Effector memory CD8-positive, alpha-beta T cell (primary cell): ENCODE measurements around the gene OR8B3.
"Not testable (repeated sequence)": the region's sequence is repeated elsewhere in the genome, so short reads cannot be mapped to it uniquely, and the experiment has no call there.

Experiments used
- ATAC-seq: fragments of 150-1000 bp; cut with Tn5 transposase; replicated peaks from 2 replicates; pipeline ENCODE4 v1.10.0; 2021; ENCODE audit warnings: mild to moderate bottlenecking, moderate library complexity
- DNase-seq, 3 experiments: peaks; one replicate each; pipeline ENCODE4 v3.0.0; 2021
- H3K27ac Mint-ChIP-seq, 2 donors: one replicate each; pipeline ENCODE4 v1.8.0; 2022; ENCODE audit warnings: mild to moderate bottlenecking in 2 of 2, mixed read lengths in 2 of 2, moderate library complexity in 2 of 2
- H3K27me3 Mint-ChIP-seq, 2 donors: one replicate each; pipeline ENCODE4 v1.8.0; 2022; ENCODE audit warnings: mixed read lengths in 2 of 2
- H3K36me3 Mint-ChIP-seq: one replicate; pipeline ENCODE4 v1.8.0; 2022; ENCODE audit warnings: mild to moderate bottlenecking, moderate library complexity, mixed read lengths; ENCODE audit not compliant: insufficient read depth
- H3K4me1 Mint-ChIP-seq, 2 donors: one replicate each; pipeline ENCODE4 v1.8.0; 2022; ENCODE audit warnings: low read depth in 2 of 2, mixed read lengths in 2 of 2
- H3K4me3 Mint-ChIP-seq, 2 donors: one replicate each; pipeline ENCODE4 v1.8.0; 2022; ENCODE audit warnings: mild to moderate bottlenecking in 2 of 2, mixed read lengths in 2 of 2, moderate library complexity in 2 of 2
- H3K9me3 Mint-ChIP-seq, 2 donors: one replicate each; pipeline ENCODE4 v1.8.0; 2022; ENCODE audit warnings: mixed read lengths in 2 of 2

Gene OR8B3

GRCh38 chr11:124405581-124405980 lies 6.8 kb upstream of the OR8B3 start:
- Mint-ChIP-seq H3K36me3 (no peaks in the 10 kb centered on the region), H3K27ac (no peak overlapping the region), H3K4me3 (no peak overlapping the region), H3K9me3 (no peaks in the 10 kb centered on the region), H3K27me3 (peaks cover 4 to 10% of the 10 kb centered on the region in 2 donors), H3K4me1 (no peaks in the 10 kb centered on the region)
- no peak for DNase-seq
- no peak for ATAC-seq

DNA sequence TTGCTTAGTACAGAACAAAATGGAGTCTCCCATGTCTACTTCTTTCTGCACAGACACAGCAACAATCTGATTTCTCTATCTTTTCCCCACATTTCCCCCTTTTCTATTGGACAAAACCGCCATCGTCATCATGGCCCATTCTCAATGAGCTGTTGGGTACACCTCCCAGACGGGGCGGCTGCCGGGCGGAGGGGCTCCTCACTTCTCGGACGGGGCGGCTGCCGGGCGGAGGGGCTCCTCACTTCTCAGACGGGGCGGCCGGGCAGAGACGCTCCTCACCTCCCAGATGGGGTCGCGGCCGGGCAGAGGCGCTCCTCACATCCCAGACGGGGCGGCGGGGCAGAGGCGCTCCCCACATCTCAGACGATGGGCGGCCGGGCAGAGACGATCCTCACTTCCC lies 4.4 kb upstream of the OR8B3 start:
- H3K27ac Mint-ChIP-seq, DNase-seq, H3K4me1 Mint-ChIP-seq, H3K27me3 Mint-ChIP-seq, H3K4me3 Mint-ChIP-seq, H3K9me3 Mint-ChIP-seq, ATAC-seq, H3K36me3 Mint-ChIP-seq: not testable (repeated sequence)

- DNase-seq = peak; percentile 3 to 6 (median 4)
- no peaks in the 10 kb centered on the region for H3K27me3 Mint-ChIP-seq
- H3K36me3 Mint-ChIP-seq = no peaks in the 10 kb centered on the region
- no peaks in the 10 kb centered on the region for H3K4me1 Mint-ChIP-seq
- no peaks in the 10 kb centered on the region for H3K9me3 Mint-ChIP-seq
- no peak overlapping the region for H3K27ac Mint-ChIP-seq
- no peak overlapping the region for H3K4me3 Mint-ChIP-seq
- no peak for ATAC-seq
These were observed 3.6 kb upstream of the OR8B3 start for GRCh38 chr11:124402326-124402922.

DNA sequence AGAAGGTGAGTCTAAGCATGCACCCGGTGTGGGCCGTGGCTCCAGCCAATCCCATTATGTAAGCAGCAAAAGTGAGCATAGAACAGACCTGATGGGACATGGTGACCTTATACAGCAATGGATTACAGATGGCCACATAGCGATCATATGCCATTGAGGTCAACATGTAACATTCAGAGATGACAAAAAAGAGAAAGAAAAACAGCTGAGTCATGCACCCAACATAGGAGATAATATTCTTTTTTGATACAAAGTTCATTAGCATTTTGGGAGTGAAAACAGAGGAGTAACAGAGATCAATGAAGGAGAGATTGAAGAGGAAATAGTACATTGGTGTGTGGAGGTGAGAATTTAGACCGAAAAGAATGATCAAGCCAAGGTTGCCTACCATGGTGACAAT lies 2.0 kb downstream of the OR8B3 start:
- not testable (repeated sequence) for H3K27me3 Mint-ChIP-seq, H3K36me3 Mint-ChIP-seq, H3K9me3 Mint-ChIP-seq, DNase-seq, H3K4me3 Mint-ChIP-seq, H3K4me1 Mint-ChIP-seq, H3K27ac Mint-ChIP-seq, ATAC-seq

DNA sequence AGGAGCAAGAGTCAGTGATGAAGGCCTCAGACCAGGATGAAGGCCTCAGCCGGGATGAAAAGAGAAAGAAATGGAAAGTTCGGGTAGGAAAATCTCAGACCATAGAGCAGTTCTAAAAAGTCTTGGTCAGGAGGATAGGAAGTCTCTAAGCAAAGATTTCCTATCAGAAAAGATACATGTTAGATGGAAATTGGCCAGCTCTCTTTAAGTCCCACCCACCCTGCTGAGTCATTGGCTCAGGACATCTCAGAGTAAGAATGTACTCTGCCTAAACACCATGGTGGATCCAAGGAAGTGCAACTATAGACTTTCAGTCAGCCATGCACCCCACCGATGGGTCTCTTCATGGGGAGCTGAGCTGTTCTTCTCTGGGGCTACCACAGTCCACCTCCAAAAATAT lies 4.4 kb downstream of the OR8B3 start:
- Mint-ChIP-seq H3K9me3 (peaks cover 0 to 4% of the 10 kb centered on the region in 2 donors), H3K27ac (no peak overlapping the region), H3K36me3 (no peaks in the 10 kb centered on the region), H3K4me1 (no peaks in the 10 kb centered on the region), H3K4me3 (no peak overlapping the region), H3K27me3 (peaks cover 5 to 7% of the 10 kb centered on the region in 2 donors)
- ATAC-seq = no peak
- no peak for DNase-seq

- no peak within 1 kb of the TSS for H3K4me3 Mint-ChIP-seq
- H3K4me1 Mint-ChIP-seq = no peaks in the 10 kb centered on the region
- DNase-seq (no peak), ATAC-seq (no peak)
- H3K36me3 Mint-ChIP-seq = no peaks in the 10 kb centered on the region
- H3K27me3 Mint-ChIP-seq = peaks cover 0 to 2% of the 10 kb centered on the region in 2 donors
- no peak within 1 kb of the TSS for H3K27ac Mint-ChIP-seq
- H3K9me3 Mint-ChIP-seq = peaks cover 0 to 1% of the 10 kb centered on the region in 2 donors
These were observed 14.4 kb downstream of the OR8B3 start, which contains the start of gene OR8B2 for GRCh38 chr11:124384399-124384798. OR8B2 (minus strand) TSS chr11:124384499; CDS start chr11:124383343, 1,156 bp downstream.

- not testable (repeated sequence) for H3K4me3 Mint-ChIP-seq, H3K36me3 Mint-ChIP-seq, ATAC-seq, H3K27ac Mint-ChIP-seq, DNase-seq, H3K9me3 Mint-ChIP-seq, H3K27me3 Mint-ChIP-seq, H3K4me1 Mint-ChIP-seq
These were observed 16.0 kb downstream of the OR8B3 start for GRCh38 chr11:124382857-124383256.

DNA sequence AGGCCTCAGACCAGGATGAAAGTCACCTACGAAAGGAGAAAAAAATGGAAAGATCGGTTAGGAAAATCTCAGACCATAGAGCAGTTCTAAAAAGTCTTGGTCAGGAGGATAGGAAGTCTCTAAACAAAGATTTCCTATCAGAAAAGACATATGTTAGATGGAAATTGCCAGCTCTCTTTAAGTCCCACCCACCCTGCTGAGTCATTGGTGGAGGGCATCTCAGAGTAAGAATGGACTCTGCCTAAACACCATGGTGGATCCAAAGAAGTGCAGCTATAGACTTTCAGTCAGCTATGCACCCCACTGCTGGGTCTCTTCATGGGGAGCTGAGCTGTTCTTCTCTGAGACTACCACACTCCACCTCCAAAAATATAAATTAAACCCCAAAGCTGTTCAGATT lies 18.2 kb downstream of the OR8B3 start:
- H3K4me1 Mint-ChIP-seq = no peaks in the 10 kb centered on the region
- no peak overlapping the region for H3K4me3 Mint-ChIP-seq
- H3K36me3 Mint-ChIP-seq = no peaks in the 10 kb centered on the region
- no peak for ATAC-seq
- no peak for DNase-seq
- H3K27ac Mint-ChIP-seq = no peak overlapping the region
- H3K9me3 Mint-ChIP-seq = no peaks in the 10 kb centered on the region
- no peaks in the 10 kb centered on the region for H3K27me3 Mint-ChIP-seq

GRCh38 chr11:124376280-124376679 lies 22.5 kb downstream of the OR8B3 start:
- no peaks in the 10 kb centered on the region for H3K4me1 Mint-ChIP-seq
- no peaks in the 10 kb centered on the region for H3K36me3 Mint-ChIP-seq
- no peaks in the 10 kb centered on the region for H3K9me3 Mint-ChIP-seq
- no peak for ATAC-seq
- H3K27ac Mint-ChIP-seq = no peak overlapping the region
- H3K4me3 Mint-ChIP-seq = no peak overlapping the region
- no peaks in the 10 kb centered on the region for H3K27me3 Mint-ChIP-seq
- DNase-seq = no peak

DNA sequence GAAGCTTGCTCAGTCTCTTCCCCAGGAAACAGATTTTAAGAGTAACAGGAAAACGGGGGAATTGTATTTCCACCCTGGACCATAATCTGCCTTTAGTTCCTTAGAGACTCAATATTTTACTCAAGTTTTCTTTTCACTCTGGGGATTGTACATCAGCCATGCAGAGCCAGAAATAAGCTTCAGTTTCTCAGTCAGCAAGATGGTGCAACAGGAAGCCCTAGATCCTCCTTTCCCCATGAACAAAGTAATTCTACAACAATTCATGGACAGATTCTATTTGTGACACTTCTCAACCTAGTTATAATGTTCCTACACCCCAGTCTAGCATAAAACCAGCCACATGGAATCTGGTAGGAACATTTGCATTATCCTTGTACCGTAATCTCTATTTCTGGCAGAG lies 39.3 kb downstream of the OR8B3 start:
- Mint-ChIP-seq H3K4me3 (no peak overlapping the region), H3K27ac (no peak overlapping the region), H3K9me3 (peaks cover 3 to 5% of the 10 kb centered on the region in 2 donors), H3K4me1 (no peaks in the 10 kb centered on the region), H3K27me3 (no peaks in the 10 kb centered on the region), H3K36me3 (peaks cover 4% of the 10 kb centered on the region)
- DNase-seq (no peak), ATAC-seq (no peak)

DNA sequence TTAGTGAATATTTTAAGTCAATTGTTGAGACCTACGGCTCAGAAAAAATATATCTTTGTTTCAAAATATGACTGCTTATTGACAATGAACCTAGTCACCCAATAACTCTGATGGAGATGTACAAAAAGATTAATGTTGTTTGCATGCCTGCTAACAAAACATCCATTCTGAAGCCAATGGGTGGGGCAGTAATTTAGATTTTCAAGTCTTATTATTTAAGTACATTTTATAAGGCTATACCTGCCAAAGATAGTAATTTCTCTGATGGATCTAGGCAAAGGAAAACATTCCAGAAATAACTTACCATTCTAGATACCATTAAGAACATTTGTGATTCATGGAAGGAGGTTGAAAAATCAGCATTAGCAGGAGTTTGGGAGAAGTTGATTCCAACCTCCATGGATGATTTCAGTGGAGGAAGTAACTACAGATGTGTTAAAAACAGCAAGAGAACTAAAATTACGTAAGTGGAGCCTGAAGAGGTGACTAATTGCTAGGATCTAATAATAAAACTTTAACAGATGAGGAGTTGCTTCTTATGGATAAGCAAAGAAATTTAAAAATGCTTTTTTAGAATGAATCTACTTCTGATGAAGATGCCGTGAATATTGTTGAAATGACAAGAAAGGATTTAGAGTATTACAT lies 52.4 kb downstream of the OR8B3 start:
- no peaks in the 10 kb centered on the region for H3K36me3 Mint-ChIP-seq
- no peak overlapping the region for H3K27ac Mint-ChIP-seq
- DNase-seq = no peak
- no peak for ATAC-seq
- H3K27me3 Mint-ChIP-seq = no peaks in the 10 kb centered on the region
- no peaks in the 10 kb centered on the region for H3K4me1 Mint-ChIP-seq
- no peak overlapping the region for H3K4me3 Mint-ChIP-seq
- H3K9me3 Mint-ChIP-seq = peaks cover 0 to 4% of the 10 kb centered on the region in 2 donors
